ENCODE measurements around the gene XPOT. TPM values are rescaled to one million over a fixed set of nuclear protein-coding genes. Genes with fewer than 3 reads are reported as not detected.

XPOT gene
- total RNA-seq, 2 experiments from 2014 or later: 39.6 to 40.0 TPM

DNA sequence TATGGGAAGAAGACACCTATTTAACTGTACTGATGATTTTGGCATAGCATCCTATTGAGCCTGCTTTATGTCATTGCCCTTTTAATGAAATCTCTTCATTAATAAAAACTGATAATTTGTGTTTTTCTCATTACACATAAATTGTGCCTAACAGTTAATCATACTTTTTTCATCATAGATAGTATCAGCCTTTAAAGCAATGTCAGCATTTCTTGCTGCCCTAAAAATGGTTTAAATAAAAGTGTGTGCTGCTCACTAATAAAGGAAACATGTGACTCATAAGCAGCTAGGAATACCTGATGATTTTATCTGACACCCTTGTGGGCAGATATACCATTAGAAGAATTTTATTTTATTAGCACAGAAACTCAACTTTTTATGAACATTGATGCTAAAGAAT, 74.5 kb downstream of the XPOT start:
- no peak for ATAC-seq (ENCODE audit: poor library complexity)
- Histone ChIP-seq H3K4me1 (ENCODE audit: insufficient read depth, low read length) (peaks cover 3% of the 10 kb centered on the region), H3K36me3 (ENCODE audit: insufficient read depth, low read length) (peaks cover 60% of the 10 kb centered on the region), H3K9me3 (ENCODE audit: control insufficient read depth in 1 of 2, insufficient read depth in 1 of 2, low read length in 2 of 2) (peaks cover 7 to 10% of the 10 kb centered on the region in 2 experiments), H3K27ac (ENCODE audit: low read depth in 1 of 2, low read length in 2 of 2) (no peak overlapping the region), H3K27me3 (ENCODE audit: control insufficient read depth in 1 of 2, insufficient read depth in 2 of 2, low read length in 2 of 2) (no peaks in the 10 kb centered on the region), H3K4me3 (ENCODE audit: low read length) (no peak overlapping the region)
- intact Hi-C loops (cut with DNase I, micrococcal nuclease): no loop called here
- Mint-ChIP-seq H3K9me3 (peaks cover 2% of the 10 kb centered on the region), H3K36me3 (ENCODE audit: low read depth) (peaks cover 68% of the 10 kb centered on the region), H3K27me3 (no peaks in the 10 kb centered on the region), H3K4me3 (no peak overlapping the region), H3K4me1 (ENCODE audit: low read depth) (peaks cover 4% of the 10 kb centered on the region), H3K27ac (no peak overlapping the region)
- TF ChIP-seq, protein P1, sequence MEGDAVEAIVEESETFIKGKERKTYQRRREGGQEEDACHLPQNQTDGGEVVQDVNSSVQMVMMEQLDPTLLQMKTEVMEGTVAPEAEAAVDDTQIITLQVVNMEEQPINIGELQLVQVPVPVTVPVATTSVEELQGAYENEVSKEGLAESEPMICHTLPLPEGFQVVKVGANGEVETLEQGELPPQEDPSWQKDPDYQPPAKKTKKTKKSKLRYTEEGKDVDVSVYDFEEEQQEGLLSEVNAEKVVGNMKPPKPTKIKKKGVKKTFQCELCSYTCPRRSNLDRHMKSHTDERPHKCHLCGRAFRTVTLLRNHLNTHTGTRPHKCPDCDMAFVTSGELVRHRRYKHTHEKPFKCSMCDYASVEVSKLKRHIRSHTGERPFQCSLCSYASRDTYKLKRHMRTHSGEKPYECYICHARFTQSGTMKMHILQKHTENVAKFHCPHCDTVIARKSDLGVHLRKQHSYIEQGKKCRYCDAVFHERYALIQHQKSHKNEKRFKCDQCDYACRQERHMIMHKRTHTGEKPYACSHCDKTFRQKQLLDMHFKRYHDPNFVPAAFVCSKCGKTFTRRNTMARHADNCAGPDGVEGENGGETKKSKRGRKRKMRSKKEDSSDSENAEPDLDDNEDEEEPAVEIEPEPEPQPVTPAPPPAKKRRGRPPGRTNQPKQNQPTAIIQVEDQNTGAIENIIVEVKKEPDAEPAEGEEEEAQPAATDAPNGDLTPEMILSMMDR (IDR thresholded peaks at IDR 0.05): no peak
- POLR2A ChIA-PET: no interaction called here
- DNase-seq: no peak
- CTCF ChIA-PET: no interaction called here

DNA sequence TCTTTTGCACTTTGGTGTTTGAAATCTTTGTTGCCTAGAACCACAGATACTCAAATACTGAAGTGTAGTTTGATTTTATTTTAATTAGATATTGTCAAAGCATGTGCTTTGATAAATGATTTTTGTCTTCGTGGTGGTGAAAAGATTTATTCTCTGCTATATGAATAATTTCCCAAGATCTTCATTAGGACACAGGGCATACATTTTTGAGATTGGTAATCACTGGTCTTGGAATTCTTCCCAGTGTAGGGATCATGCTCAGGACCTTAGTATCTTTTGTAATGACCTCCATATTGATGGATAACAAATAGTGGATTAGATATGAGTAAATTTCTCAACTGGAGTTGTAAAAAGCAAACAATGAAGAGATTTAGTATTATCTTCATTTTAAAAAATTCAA, 76.0 kb downstream of the XPOT start:
- H3K9me3 ChIP-seq (ENCODE audit: control insufficient read depth in 1 of 2, insufficient read depth in 1 of 2, low read length in 2 of 2): peaks cover 5 to 6% of the 10 kb centered on the region in 2 experiments
- ATAC-seq (ENCODE audit: poor library complexity): no peak
- H3K27ac ChIP-seq (ENCODE audit: low read depth in 1 of 2, low read length in 2 of 2): no peak overlapping the region
- peaks cover 3% of the 10 kb centered on the region for H3K4me1 ChIP-seq (ENCODE audit: insufficient read depth, low read length)
- ChIA-PET CTCF (no interaction called here), POLR2A (no interaction called here)
- no peaks in the 10 kb centered on the region for H3K27me3 Mint-ChIP-seq
- H3K4me3 Mint-ChIP-seq: no peak overlapping the region
- H3K27me3 ChIP-seq (ENCODE audit: control insufficient read depth in 1 of 2, insufficient read depth in 2 of 2, low read length in 2 of 2): no peaks in the 10 kb centered on the region
- no peak overlapping the region for H3K4me3 ChIP-seq (ENCODE audit: low read length)
- no peak for DNase-seq
- peaks cover 60% of the 10 kb centered on the region for H3K36me3 Mint-ChIP-seq (ENCODE audit: low read depth)
- H3K27ac Mint-ChIP-seq: no peak overlapping the region
- peaks cover 56% of the 10 kb centered on the region for H3K36me3 ChIP-seq (ENCODE audit: insufficient read depth, low read length)
- TF ChIP-seq, protein P1 (IDR thresholded peaks at IDR 0.05): no peak
- intact Hi-C loops (cut with DNase I, micrococcal nuclease): no loop called here
- H3K4me1 Mint-ChIP-seq (ENCODE audit: low read depth): peaks cover 4% of the 10 kb centered on the region
- H3K9me3 Mint-ChIP-seq: peaks cover 2% of the 10 kb centered on the region

DNA sequence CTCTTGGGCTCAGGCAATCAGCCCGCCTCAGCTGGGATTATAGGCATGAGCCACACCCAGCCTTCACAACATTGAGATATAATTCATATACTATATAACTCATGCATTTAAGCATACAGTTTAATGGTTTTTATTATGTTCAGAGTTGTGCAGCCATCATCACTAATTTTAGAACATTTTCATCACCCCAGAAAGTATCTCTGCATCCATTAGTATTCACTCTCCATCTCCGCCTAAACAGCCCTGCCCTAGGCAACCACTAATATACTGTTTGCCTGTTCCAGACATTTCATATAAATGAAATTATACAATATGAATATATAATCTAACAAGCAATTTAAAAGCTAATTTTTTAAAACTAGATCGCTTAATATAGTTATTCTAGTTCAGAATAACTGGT, 82.5 kb downstream of the XPOT start:
- DNase-seq (no peak), ATAC-seq (ENCODE audit: poor library complexity) (no peak)
- TF ChIP-seq, protein P1 (IDR thresholded peaks at IDR 0.05): no peak
- H3K27ac Mint-ChIP-seq: no peak overlapping the region
- Histone ChIP-seq H3K4me3 (ENCODE audit: low read length) (no peak overlapping the region), H3K9me3 (ENCODE audit: control insufficient read depth in 1 of 2, insufficient read depth in 1 of 2, low read length in 2 of 2) (no peaks in the 10 kb centered on the region), H3K27ac (ENCODE audit: low read depth in 1 of 2, low read length in 2 of 2) (no peak overlapping the region), H3K27me3 (ENCODE audit: control insufficient read depth in 1 of 2, insufficient read depth in 2 of 2, low read length in 2 of 2) (no peaks in the 10 kb centered on the region), H3K4me1 (ENCODE audit: insufficient read depth, low read length) (no peaks in the 10 kb centered on the region), H3K36me3 (ENCODE audit: insufficient read depth, low read length) (peaks cover 64% of the 10 kb centered on the region)
- no peak overlapping the region for H3K4me3 Mint-ChIP-seq
- CTCF ChIA-PET: interaction anchor here (1.1 to 1.2 kb wide), 2 partner anchors 10 to 16 kb away, joined by 3 read pairs; no protein-coding TSS in a partner anchor
- H3K36me3 Mint-ChIP-seq (ENCODE audit: low read depth): peaks cover 48% of the 10 kb centered on the region
- no peaks in the 10 kb centered on the region for H3K4me1 Mint-ChIP-seq (ENCODE audit: low read depth)
- H3K27me3 Mint-ChIP-seq: no peaks in the 10 kb centered on the region
- POLR2A ChIA-PET: no interaction called here
- intact Hi-C loops (cut with DNase I, micrococcal nuclease): no loop called here
- H3K9me3 Mint-ChIP-seq: no peaks in the 10 kb centered on the region
